T-helper 2 cell (primary cell): Measurements from ENCODE around the gene NCAPH2.

Source experiments
- DNase-seq, 5 experiments: peaks; one replicate each; pipeline versions ENCODE4 v3.0.0 to v3.0.0-alpha.2; 2012 to 2022

Gene NCAPH2

GRCh38 chr22:50490531-50491308 lies 17.3 kb upstream of the NCAPH2 start:
- no peak for DNase-seq

- DNase-seq = no peak
These were observed 10.9 kb upstream of the NCAPH2 start for GRCh38 chr22:50497093-50497492.

GRCh38 chr22:50498322-50498890 lies 9.6 kb upstream of the NCAPH2 start:
- peak in 4 of 5 experiments; percentile 41 to 70 (median 50) for DNase-seq

- DNase-seq = no peak
These were observed 7.6 kb upstream of the NCAPH2 start for GRCh38 chr22:50500452-50500851.

- DNase-seq = no peak
These were observed 5.9 kb upstream of the NCAPH2 start for GRCh38 chr22:50502096-50502495.

GRCh38 chr22:50502628-50503474 lies 5.2 kb upstream of the NCAPH2 start:
- no peak for DNase-seq

GRCh38 chr22:50503475-50504145 lies 4.4 kb upstream of the NCAPH2 start:
- no peak for DNase-seq

GRCh38 chr22:50504369-50505211 lies 3.4 kb upstream of the NCAPH2 start:
- no peak for DNase-seq

GRCh38 chr22:50505276-50505775 lies 2.7 kb upstream of the NCAPH2 start:
- no peak for DNase-seq

- DNase-seq = no peak
These were observed 2.0 kb upstream of the NCAPH2 start for GRCh38 chr22:50505776-50506610.

GRCh38 chr22:50506611-50507420 lies 1.2 kb upstream of the NCAPH2 start:
- DNase-seq = no peak

- DNase-seq = peak in 4 of 5 experiments; percentile 84 to 95 (median 90)
These were observed 518 bp upstream of the NCAPH2 start, which contains the start of gene LMF2 for GRCh38 chr22:50507421-50507990. LMF2 (minus strand) TSS chr22:50507702; CDS start chr22:50507675, 27 bp downstream.

- no peak for DNase-seq
These were observed 873 bp downstream of the NCAPH2 start for GRCh38 chr22:50508897-50509296.

- DNase-seq = no peak
These were observed 5.2 kb downstream of the NCAPH2 start for GRCh38 chr22:50513175-50513574.

GRCh38 chr22:50516068-50516467 lies 8.0 kb downstream of the NCAPH2 start:
- DNase-seq = no peak

GRCh38 chr22:50516891-50517290 lies 8.9 kb downstream of the NCAPH2 start:
- no peak for DNase-seq

- DNase-seq = no peak
These were observed 9.7 kb downstream of the NCAPH2 start for GRCh38 chr22:50517495-50518260.

- DNase-seq = no peak
These were observed 10.6 kb downstream of the NCAPH2 start for GRCh38 chr22:50518606-50519005.

- no peak for DNase-seq
These were observed 11.1 kb downstream of the NCAPH2 start for GRCh38 chr22:50519151-50519550.
